SH-SY5Y (cell line): ENCODE results near the gene LDAH.

Source experiments
- GATA2 ChIP-seq: IDR thresholded peaks from 2 replicates; pipeline ENCODE4 v1.6.1; 2011; ENCODE audit warnings: mild to moderate bottlenecking, low read depth, low read length
- GATA3 ChIP-seq: IDR thresholded peaks from 2 replicates; pipeline ENCODE4 v1.6.1; 2011; ENCODE audit warnings: low read depth, mild to moderate bottlenecking, low read length, moderate library complexity

DNA sequence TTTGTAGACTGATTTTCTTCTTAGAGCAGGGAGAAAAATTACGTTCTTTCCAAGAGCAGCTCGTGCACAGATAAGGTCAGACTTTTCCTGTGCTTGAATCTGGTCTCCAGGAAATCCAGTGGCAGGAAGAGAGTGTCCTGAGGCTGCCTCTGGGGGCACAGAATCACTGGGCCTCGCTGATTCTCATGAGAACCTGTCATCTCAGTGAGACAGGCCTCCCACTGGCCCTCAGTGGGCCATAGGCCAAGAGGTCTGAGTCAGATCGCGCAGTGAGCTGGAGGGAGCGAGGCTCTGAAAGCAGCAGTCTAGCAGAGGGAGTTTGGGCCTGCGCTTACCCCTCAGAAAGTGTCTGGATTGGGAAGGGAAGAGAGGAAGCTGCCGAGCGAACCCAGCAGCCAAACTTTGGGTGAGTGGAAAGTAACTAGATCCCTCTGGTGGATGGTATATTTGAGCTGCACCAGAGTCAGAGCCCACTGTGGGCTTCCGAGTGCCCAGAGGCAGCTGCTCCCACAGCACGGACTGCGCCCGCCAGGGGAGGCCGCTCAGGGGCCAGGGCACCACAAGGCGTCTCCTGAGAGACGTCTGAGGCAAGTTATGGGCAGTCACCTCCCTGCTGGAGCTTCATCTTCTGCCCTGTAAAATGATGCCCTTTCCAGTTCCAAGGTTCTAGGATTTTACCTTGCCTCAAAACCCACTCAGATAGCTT, 147.8 kb downstream of the LDAH start:
- TF ChIP-seq GATA2, result no peak
- no peak for TF ChIP-seq GATA3
